ENCODE results near the gene FGF4. TPM values are rescaled to one million over a fixed set of nuclear protein-coding genes. Genes with fewer than 3 reads are reported as not detected.

Gene FGF4
- total and polyA plus RNA-seq, 2 donors (not counting 3 experiments of a cell fraction or from before 2014, with no cell fraction given): not detected

DNA sequence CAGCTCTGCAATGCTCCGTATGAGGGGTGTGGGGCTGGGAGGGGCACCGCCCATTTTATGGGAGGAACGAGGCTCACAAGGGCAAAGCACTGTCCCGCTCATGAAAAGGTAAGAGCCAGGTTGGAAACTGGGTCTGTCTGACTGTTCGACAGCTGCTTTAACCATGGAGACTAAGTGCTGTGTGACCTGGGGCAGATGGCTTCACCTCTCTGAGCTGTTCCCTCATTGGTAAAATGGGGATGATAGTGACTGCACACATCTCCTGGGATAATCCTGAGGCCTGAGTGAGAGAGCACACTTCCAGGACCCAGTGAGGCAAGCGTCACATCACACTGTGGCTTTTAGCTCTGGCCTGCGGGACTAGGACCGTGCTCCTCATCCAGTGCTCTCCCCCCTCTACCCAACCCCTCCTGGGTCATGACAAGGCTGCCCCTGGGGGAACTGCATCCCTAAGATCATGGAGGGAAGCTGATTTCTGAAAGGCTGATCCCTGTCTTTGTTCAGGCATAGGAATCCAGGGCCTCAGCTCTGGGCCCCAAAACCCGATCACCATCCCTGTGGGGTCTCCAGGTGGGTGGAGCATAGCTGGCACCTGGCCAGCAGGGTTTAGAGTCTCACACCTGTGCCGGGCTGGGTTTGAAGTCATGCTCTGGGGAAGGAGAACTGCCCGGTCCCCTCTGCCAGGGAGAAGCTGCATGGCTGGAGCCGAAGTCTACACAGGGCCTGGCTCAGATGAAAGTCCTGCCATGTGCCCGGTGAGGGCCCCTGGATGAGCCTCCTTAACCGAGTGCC, 22.8 kb upstream of the FGF4 start:
- Histone ChIP-seq H3K4me3 (replicated peaks in 1 of 3; ENCODE audit: insufficient read depth in 1 of 3, low read depth in 1 of 3, low read length in 3 of 3) (no peak overlapping the region), H3K9me3 (replicated peaks; ENCODE audit: control insufficient read depth, insufficient read depth, low read length) (no peaks in the 10 kb centered on the region), H3K9ac (replicated peaks; ENCODE audit: extremely low read depth, insufficient read depth, low read length) (no peak overlapping the region), H3K79me2 (ENCODE audit: control insufficient read depth, insufficient read depth, low read length) (no peaks in the 10 kb centered on the region), H4K20me1 (replicated peaks; ENCODE audit: control insufficient read depth, extremely low read depth, insufficient read depth, low read length) (no peaks in the 10 kb centered on the region), H3K27me3 (ENCODE audit: control insufficient read depth in 2 of 2, insufficient read depth in 2 of 2, low read length in 2 of 2) (no peaks in the 10 kb centered on the region), H3K27ac (ENCODE audit: insufficient read depth, low read depth, low read length) (no peak overlapping the region), H2AFZ (ENCODE audit: low read depth, low read length) (no peak overlapping the region), H3K36me3 (ENCODE audit: control insufficient read depth in 2 of 2, extremely low read depth in 1 of 2, insufficient read depth in 2 of 2, low read length in 2 of 2) (no peaks in the 10 kb centered on the region), H3K9me1 (replicated peaks; ENCODE audit: control insufficient read depth, extremely low read depth, insufficient read depth, low read length) (no peaks in the 10 kb centered on the region), H3K4me1 (ENCODE audit: control insufficient read depth, extremely low read depth, insufficient read depth, low read length) (no peaks in the 10 kb centered on the region), H3K4me2 (ENCODE audit: insufficient read depth, low read length) (no peak overlapping the region)
- FAIRE-seq: no peak
- no peak for DNase-seq (ENCODE audit: low read depth, low spot score)
- TF ChIP-seq POLR2AphosphoS5 (IDR thresholded peaks at IDR 0.05; ENCODE audit: insufficient read depth, low read depth, low read length): no peak
- intact Hi-C loops (cut with micrococcal nuclease): no loop called here
- POLR2A ChIA-PET: no interaction called here
- dilution Hi-C loops (cut with MboI; ENCODE audit: extremely low pct_ligation_motif_present, low sequenced_read_pairs): no loop called here
- CTCF ChIA-PET: no interaction called here
- no TSS peak for BruUV-seq (replicated peaks)

DNA sequence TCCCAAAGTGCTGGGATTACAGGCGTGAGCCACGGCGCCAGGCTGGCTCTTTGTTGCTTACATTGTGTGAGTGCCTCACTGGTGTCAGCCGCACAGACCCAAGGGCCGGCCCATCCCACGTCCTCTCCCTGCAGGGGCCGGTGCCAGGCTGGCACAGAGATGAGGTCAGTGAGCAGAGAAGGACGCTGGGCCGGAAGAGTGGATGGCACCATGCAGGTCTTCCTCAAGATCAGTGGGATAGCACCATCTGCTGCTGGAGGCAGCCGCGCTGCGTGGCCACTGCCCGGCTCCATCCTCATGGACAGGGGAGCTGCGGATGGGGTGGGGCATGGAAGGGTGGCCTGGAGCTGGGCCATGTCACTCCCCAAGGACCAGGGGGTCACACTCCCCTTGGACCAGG, 22.0 kb upstream of the FGF4 start:
- Histone ChIP-seq H3K9me1 (replicated peaks; ENCODE audit: control insufficient read depth, extremely low read depth, insufficient read depth, low read length) (no peaks in the 10 kb centered on the region), H3K9ac (replicated peaks; ENCODE audit: extremely low read depth, insufficient read depth, low read length) (no peak overlapping the region), H3K4me2 (ENCODE audit: insufficient read depth, low read length) (no peak overlapping the region), H3K36me3 (ENCODE audit: control insufficient read depth in 2 of 2, extremely low read depth in 1 of 2, insufficient read depth in 2 of 2, low read length in 2 of 2) (no peaks in the 10 kb centered on the region), H4K20me1 (replicated peaks; ENCODE audit: control insufficient read depth, extremely low read depth, insufficient read depth, low read length) (no peaks in the 10 kb centered on the region), H3K4me3 (replicated peaks in 1 of 3; ENCODE audit: insufficient read depth in 1 of 3, low read depth in 1 of 3, low read length in 3 of 3) (no peak overlapping the region), H3K9me3 (replicated peaks; ENCODE audit: control insufficient read depth, insufficient read depth, low read length) (no peaks in the 10 kb centered on the region), H3K27ac (ENCODE audit: insufficient read depth, low read depth, low read length) (no peak overlapping the region), H3K4me1 (ENCODE audit: control insufficient read depth, extremely low read depth, insufficient read depth, low read length) (no peaks in the 10 kb centered on the region), H3K79me2 (ENCODE audit: control insufficient read depth, insufficient read depth, low read length) (no peaks in the 10 kb centered on the region), H3K27me3 (ENCODE audit: control insufficient read depth in 2 of 2, insufficient read depth in 2 of 2, low read length in 2 of 2) (no peaks in the 10 kb centered on the region), H2AFZ (ENCODE audit: low read depth, low read length) (no peak overlapping the region)
- intact Hi-C loops (cut with micrococcal nuclease): no loop called here
- BruUV-seq (replicated peaks): no TSS peak
- dilution Hi-C loops (cut with MboI; ENCODE audit: extremely low pct_ligation_motif_present, low sequenced_read_pairs): no loop called here
- CTCF ChIA-PET: no interaction called here
- DNase-seq (ENCODE audit: low read depth, low spot score) (no peak), FAIRE-seq (no peak)
- POLR2A ChIA-PET: no interaction called here
- TF ChIP-seq FOS (IDR thresholded peaks at IDR 0.05; ENCODE audit: borderline replicate concordance, insufficient read depth, low read length) (no peak), GATA2 (IDR thresholded peaks at IDR 0.05; ENCODE audit: insufficient read depth, insufficient read length, low read depth, low read length) (no peak), JUN (IDR thresholded peaks at IDR 0.05; ENCODE audit: borderline replicate concordance, insufficient read depth, insufficient read length, low read depth) (no peak), POLR2AphosphoS5 (IDR thresholded peaks at IDR 0.05; ENCODE audit: insufficient read depth, low read depth, low read length) (no peak)
- TF ChIP-seq, protein P1, sequence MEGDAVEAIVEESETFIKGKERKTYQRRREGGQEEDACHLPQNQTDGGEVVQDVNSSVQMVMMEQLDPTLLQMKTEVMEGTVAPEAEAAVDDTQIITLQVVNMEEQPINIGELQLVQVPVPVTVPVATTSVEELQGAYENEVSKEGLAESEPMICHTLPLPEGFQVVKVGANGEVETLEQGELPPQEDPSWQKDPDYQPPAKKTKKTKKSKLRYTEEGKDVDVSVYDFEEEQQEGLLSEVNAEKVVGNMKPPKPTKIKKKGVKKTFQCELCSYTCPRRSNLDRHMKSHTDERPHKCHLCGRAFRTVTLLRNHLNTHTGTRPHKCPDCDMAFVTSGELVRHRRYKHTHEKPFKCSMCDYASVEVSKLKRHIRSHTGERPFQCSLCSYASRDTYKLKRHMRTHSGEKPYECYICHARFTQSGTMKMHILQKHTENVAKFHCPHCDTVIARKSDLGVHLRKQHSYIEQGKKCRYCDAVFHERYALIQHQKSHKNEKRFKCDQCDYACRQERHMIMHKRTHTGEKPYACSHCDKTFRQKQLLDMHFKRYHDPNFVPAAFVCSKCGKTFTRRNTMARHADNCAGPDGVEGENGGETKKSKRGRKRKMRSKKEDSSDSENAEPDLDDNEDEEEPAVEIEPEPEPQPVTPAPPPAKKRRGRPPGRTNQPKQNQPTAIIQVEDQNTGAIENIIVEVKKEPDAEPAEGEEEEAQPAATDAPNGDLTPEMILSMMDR (IDR thresholded peaks at IDR 0.05; ENCODE audit: extremely low read depth in 1 of 2, insufficient read depth in 1 of 2, low read depth in 1 of 2, low read length in 2 of 2): no peak
- TF ChIP-seq, protein P2, sequence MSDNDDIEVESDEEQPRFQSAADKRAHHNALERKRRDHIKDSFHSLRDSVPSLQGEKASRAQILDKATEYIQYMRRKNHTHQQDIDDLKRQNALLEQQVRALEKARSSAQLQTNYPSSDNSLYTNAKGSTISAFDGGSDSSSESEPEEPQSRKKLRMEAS (IDR thresholded peaks at IDR 0.05; ENCODE audit: insufficient read depth, insufficient read length): no peak

All from endothelial cell of umbilical vein (primary cell).